Colonic mucosa (tissue), 4 donors: ENCODE measurements around the gene UPK2. TPM values are rescaled to one million over a fixed set of nuclear protein-coding genes. Genes with fewer than 3 reads are reported as not detected.

ENCODE experiments used
- DNase-seq: peaks from one replicate; pipeline ENCODE4 v3.0.0-alpha.2; 2020
- H3K27ac ChIP-seq: fragments of 200-600 bp; one replicate; pipeline ENCODE4 v1.8.0; 2021
- H3K27me3 ChIP-seq: fragments of 200-600 bp; one replicate; pipeline ENCODE4 v1.8.0; 2021
- H3K36me3 ChIP-seq: fragments of 200-600 bp; one replicate; pipeline ENCODE4 v1.8.0; 2021
- H3K4me1 ChIP-seq: fragments of 200-600 bp; one replicate; pipeline ENCODE4 v1.8.0; 2021; ENCODE audit warnings: mild to moderate bottlenecking
- H3K4me3 ChIP-seq: fragments of 200-600 bp; one replicate; pipeline ENCODE4 v1.8.0; 2021
- H3K9ac ChIP-seq, 2 donors: one replicate each; pipeline ENCODE4 v1.7.0; 2013; ENCODE audit warnings: control low read depth in 2 of 2, low read depth in 2 of 2, low read length in 2 of 2
- H3K9me3 ChIP-seq: fragments of 200-600 bp; one replicate; pipeline ENCODE4 v1.8.0; 2021
- CTCF ChIP-seq: fragments of 200-600 bp; IDR thresholded peaks from one replicate; pipeline ENCODE4 v1.8.0; 2022; ENCODE audit warnings: antibody characterized with exemption, mild to moderate bottlenecking
- intact Hi-C: fragments of 100-400 bp; cut with DNase I; formaldehyde crosslinking; loops from one replicate; pipeline ENCODE4 v1.14.1; 2022
- total RNA-seq, 2 donors: library from RNA; stranded (reverse); fragmentation: NEBNext Ultra II Directional in 1 of 2; extraction: Animal tissue kit (Norgen Biotek cat#: 25700) in 1 of 2; gene quantifications; one replicate each; pipeline ENCODE4 v1.2.1, GENCODE V29; 2021
- donor health status: healthy.
- donor health status: DM: no; HTN: no; CAD: no.
- donor health status: DM: no; HTN: no; CAD: no.

The UPK2 gene
- total RNA-seq, 2 donors from 2014 or later = not detected

- intact Hi-C loops = loop anchor here (2.0 to 5.0 kb wide), 2 partner anchors 23 to 168 kb away; a partner anchor contains a TSS
- no peak for TF ChIP-seq CTCF
- peak; percentile 94 for DNase-seq
- no peaks in the 10 kb centered on the region for H3K9me3 ChIP-seq
- H3K36me3 ChIP-seq = no peaks in the 10 kb centered on the region
- H3K4me1 ChIP-seq = peaks cover 4% of the 10 kb centered on the region
- peak overlapping the region; percentile 70 to 91 for H3K9ac ChIP-seq
- H3K27ac ChIP-seq = peak overlapping the region; percentile 100
- H3K27me3 ChIP-seq = no peaks in the 10 kb centered on the region
- peak overlapping the region; percentile 76 for H3K4me3 ChIP-seq
Measured at GRCh38 chr11:118929501-118930093, 26.5 kb upstream of the UPK2 start.

- peak; percentile 98 for DNase-seq
- intact Hi-C loops = loop anchor here (2.0 kb wide), 1 partner anchor 23 kb away; no protein-coding TSS in a partner anchor
- Histone ChIP-seq H3K9ac (peak overlapping the region; percentile 70 to 91), H3K27ac (peak overlapping the region; percentile 100), H3K27me3 (no peaks in the 10 kb centered on the region), H3K9me3 (no peaks in the 10 kb centered on the region), H3K4me3 (peak overlapping the region; percentile 76), H3K4me1 (peaks cover 4% of the 10 kb centered on the region), H3K36me3 (no peaks in the 10 kb centered on the region)
- TF ChIP-seq CTCF = peak; percentile 97
Measured at GRCh38 chr11:118930094-118930712, 25.9 kb upstream of the UPK2 start.

GRCh38 chr11:118931571-118931970, 24.5 kb upstream of the UPK2 start:
- peaks cover 4% of the 10 kb centered on the region for H3K4me1 ChIP-seq
- no peak overlapping the region for H3K4me3 ChIP-seq
- H3K9me3 ChIP-seq = no peaks in the 10 kb centered on the region
- H3K27ac ChIP-seq = no peak overlapping the region
- no peak for DNase-seq
- TF ChIP-seq CTCF = no peak
- intact Hi-C loops = loop anchor here (2.0 kb wide), 1 partner anchor 25 kb away; no protein-coding TSS in a partner anchor
- H3K36me3 ChIP-seq = no peaks in the 10 kb centered on the region
- no peak overlapping the region for H3K9ac ChIP-seq
- H3K27me3 ChIP-seq = no peaks in the 10 kb centered on the region

- Histone ChIP-seq H3K36me3 (no peaks in the 10 kb centered on the region), H3K9ac (no peak overlapping the region), H3K4me3 (no peak overlapping the region), H3K4me1 (no peaks in the 10 kb centered on the region), H3K27me3 (no peaks in the 10 kb centered on the region), H3K9me3 (no peaks in the 10 kb centered on the region), H3K27ac (no peak overlapping the region)
- no peak for TF ChIP-seq CTCF
- intact Hi-C loops = no loop called here
- DNase-seq = no peak
Measured at GRCh38 chr11:118933486-118933885, 22.6 kb upstream of the UPK2 start.

- Histone ChIP-seq H3K27me3 (no peaks in the 10 kb centered on the region), H3K9me3 (no peaks in the 10 kb centered on the region), H3K27ac (no peak overlapping the region), H3K4me1 (no peaks in the 10 kb centered on the region), H3K4me3 (no peak overlapping the region), H3K9ac (no peak overlapping the region), H3K36me3 (no peaks in the 10 kb centered on the region)
- TF ChIP-seq CTCF = no peak
- intact Hi-C loops = no loop called here
- no peak for DNase-seq
Measured at GRCh38 chr11:118935376-118935775, 20.7 kb upstream of the UPK2 start.
